ENCODE data around the gene CETP.

Gene CETP

GRCh38 chr16:57023541-57024249 is 61.9 kb downstream of the CETP start:
- no peak for DNase-seq (ENCODE audit: low read depth)

GRCh38 chr16:57024894-57025680 is 63.3 kb downstream of the CETP start:
- TF ChIP-seq CTCF (IDR thresholded peaks at IDR 0.05; ENCODE audit: insufficient read depth, low read depth, low read length, missing control alignments): no peak
- no peak overlapping the region for H3K4me3 ChIP-seq (ENCODE audit: low read depth, low read length)
- no peak for DNase-seq (ENCODE audit: low read depth)

More at GRCh38 chr16:57023541-57024249, 61.9 kb downstream of the CETP start:
- H3K4me3 ChIP-seq (ENCODE audit: low read depth, low read length): no peak overlapping the region
- TF ChIP-seq CTCF (IDR thresholded peaks at IDR 0.05; ENCODE audit: insufficient read depth, low read depth, low read length, missing control alignments): no peak

- no peak for DNase-seq (ENCODE audit: low read depth)
- no peak overlapping the region for H3K4me3 ChIP-seq (ENCODE audit: low read depth, low read length)
- TF ChIP-seq CTCF (IDR thresholded peaks at IDR 0.05; ENCODE audit: insufficient read depth, low read depth, low read length, missing control alignments): no peak
These were observed 64.4 kb downstream of the CETP start for GRCh38 chr16:57025941-57026777.

GRCh38 chr16:57026778-57027062 is 65.0 kb downstream of the CETP start:
- no peak for DNase-seq (ENCODE audit: low read depth)
- H3K4me3 ChIP-seq (ENCODE audit: low read depth, low read length): no peak overlapping the region
- no peak for TF ChIP-seq CTCF (IDR thresholded peaks at IDR 0.05; ENCODE audit: insufficient read depth, low read depth, low read length, missing control alignments)

- no peak overlapping the region for H3K4me3 ChIP-seq (ENCODE audit: low read depth, low read length)
- DNase-seq (ENCODE audit: low read depth): no peak
- TF ChIP-seq CTCF (IDR thresholded peaks at IDR 0.05; ENCODE audit: insufficient read depth, low read depth, low read length, missing control alignments): no peak
These were observed 65.3 kb downstream of the CETP start for GRCh38 chr16:57027067-57027466.

GRCh38 chr16:57028086-57028485 is 66.3 kb downstream of the CETP start:
- TF ChIP-seq CTCF (IDR thresholded peaks at IDR 0.05; ENCODE audit: insufficient read depth, low read depth, low read length, missing control alignments): no peak
- no peak overlapping the region for H3K4me3 ChIP-seq (ENCODE audit: low read depth, low read length)
- no peak for DNase-seq (ENCODE audit: low read depth)

Measured in GM12865 (cell line).